H1 (cell line): ENCODE measurements around the gene DOCK11. TPM values are rescaled to one million over a fixed set of nuclear protein-coding genes. Genes with fewer than 3 reads are reported as not detected.
A peak's percentile ranks its signal among the peaks of the same experiment; 100 is the strongest.

Source experiments
- CTCF ChIA-PET: fragments of 300-600 bp; sonication (Branson Sonifier 250); formaldehyde crosslinking; loops from one replicate; lab custom pipeline; 2021; ENCODE audit not compliant: partially characterized antibody; lab: Charles Lee
- POLR2A ChIA-PET: fragments of 300-600 bp; sonication (Branson Sonifier 250); formaldehyde crosslinking; loops from one replicate; lab custom pipeline; 2021; ENCODE audit warnings: inconsistent platforms; ENCODE audit not compliant: partially characterized antibody; lab: Charles Lee
- DNase-seq, 2 experiments: peaks; one replicate each; pipeline versions ENCODE4 v3.0.0 to v3.0.0-alpha.2; 2010 to 2022; ENCODE audit warnings: low spot score in 2 of 2, low read depth in 1 of 2, mixed read lengths in 1 of 2
- FAIRE-seq: peaks from 2 replicates; lab custom pipeline; 2011; peaks lifted over from hg19 to GRCh38; lab: Jason Lieb, UNC
- H2AFZ ChIP-seq: 2 replicates; pipeline ENCODE4 v1.8.1; 2012; ENCODE audit warnings: low read length, inconsistent platforms
- H2AK5ac ChIP-seq: 2 replicates; pipeline ENCODE4 v1.6.1; 2013; ENCODE audit warnings: low read depth, low read length
- H2BK120ac ChIP-seq: replicated peaks from 2 replicates; pipeline ENCODE3; 2013; ENCODE audit warnings: low read depth, low read length, inconsistent platforms
- H2BK12ac ChIP-seq: 2 replicates; pipeline ENCODE4 v1.6.1; 2013; ENCODE audit warnings: low read depth, low read length
- H2BK15ac ChIP-seq: 2 replicates; pipeline ENCODE4 v1.6.1; 2013; ENCODE audit warnings: low read length
- H2BK20ac ChIP-seq: 2 replicates; pipeline ENCODE4 v1.6.1; 2013; ENCODE audit warnings: low read length
- H2BK5ac ChIP-seq: 2 replicates; pipeline ENCODE4 v1.6.1; 2013; ENCODE audit warnings: low read depth, low read length
- H3K14ac ChIP-seq: 2 replicates; pipeline ENCODE4 v1.6.1; 2013; ENCODE audit warnings: inconsistent platforms; ENCODE audit not compliant: insufficient read length
- H3K18ac ChIP-seq: 2 replicates; pipeline ENCODE4 v1.6.1; 2013; ENCODE audit warnings: low read length; ENCODE audit errors: extremely low read depth
- H3K23ac ChIP-seq: 2 replicates; pipeline ENCODE4 v1.6.1; 2013; ENCODE audit warnings: inconsistent platforms; ENCODE audit not compliant: insufficient read length
- H3K23me2 ChIP-seq: 2 replicates; pipeline ENCODE4 v1.6.1; 2013; ENCODE audit warnings: low read depth, low read length
- H3K27ac ChIP-seq: 2 replicates; pipeline ENCODE4 v1.6.1; 2011; ENCODE audit warnings: low read depth, low read length, inconsistent platforms
- H3K27me3 ChIP-seq, 4 experiments: replicated peaks in 1 of 4; 1 replicate in 1 of 4; 2 replicates in 3 of 4; pipeline versions ENCODE4 v1.6.1 to v1.8.1; 2011 to 2013; ENCODE audit warnings: low read length in 3 of 4, mild to moderate bottlenecking in 3 of 4, inconsistent platforms in 2 of 4, mixed read lengths in 2 of 4, moderate library complexity in 1 of 4; ENCODE audit not compliant: control insufficient read depth in 3 of 4, insufficient read depth in 3 of 4; ENCODE audit errors: extremely low read depth in 1 of 4
- H3K36me3 ChIP-seq, 4 experiments: 2 replicates each; pipeline versions ENCODE4 v1.6.1 to v1.8.1; 2011 to 2013; ENCODE audit warnings: mild to moderate bottlenecking in 4 of 4, low read length in 3 of 4, moderate library complexity in 2 of 4, control low read depth in 1 of 4, inconsistent platforms in 1 of 4; ENCODE audit not compliant: insufficient read depth in 4 of 4, control insufficient read depth in 2 of 4
- H3K4ac ChIP-seq: replicated peaks from 2 replicates; pipeline ENCODE3; 2013; ENCODE audit warnings: low read length, low read depth, mixed read lengths, inconsistent platforms; ENCODE audit not compliant: insufficient read length
- H3K4me1 ChIP-seq, 4 experiments: replicated peaks in 1 of 4; 1 replicate in 1 of 4; 2 replicates in 3 of 4; pipeline versions ENCODE4 v1.6.1 to v1.8.1; 2011 to 2013; ENCODE audit warnings: low read length in 3 of 4, inconsistent platforms in 2 of 4, mixed read lengths in 1 of 4; ENCODE audit not compliant: insufficient read depth in 4 of 4, control insufficient read depth in 3 of 4
- H3K4me2 ChIP-seq, 2 experiments: 2 replicates each; pipeline versions ENCODE4 v1.6.1 to v1.8.1; 2011 to 2013; ENCODE audit warnings: low read depth in 2 of 2, low read length in 2 of 2, control low read depth in 1 of 2, inconsistent platforms in 1 of 2, mild to moderate bottlenecking in 1 of 2; ENCODE audit not compliant: insufficient read depth in 1 of 2
- H3K4me3 ChIP-seq, 4 experiments: fragments of 200-600, 300-600 bp in 1 of 4; sonication (generic), shearing (Covaris generic), sonication (Bioruptor Twin) in 1 of 4; 2 replicates each; pipeline versions ENCODE4 v1.5.1 to v1.8.1; 2011 to 2016; ENCODE audit warnings: low read length in 4 of 4, low read depth in 3 of 4, control low read depth in 2 of 4, inconsistent platforms in 2 of 4, mild to moderate bottlenecking in 2 of 4, mixed read lengths in 1 of 4, moderate library complexity in 1 of 4; ENCODE audit not compliant: insufficient read depth in 2 of 4; ENCODE audit errors: extremely low read depth in 1 of 4
- H3K56ac ChIP-seq: replicated peaks from 2 replicates; pipeline ENCODE3; 2013; ENCODE audit warnings: low read depth, mild to moderate bottlenecking, mixed read lengths, low read length, inconsistent platforms; ENCODE audit not compliant: insufficient read length
- H3K79me1 ChIP-seq: 2 replicates; pipeline ENCODE4 v1.6.1; 2013; ENCODE audit warnings: low read depth, low read length, control low read depth
- H3K79me2 ChIP-seq, 2 experiments: 2 replicates each; pipeline versions ENCODE4 v1.6.1 to v1.8.1; 2012 to 2013; ENCODE audit warnings: low read length in 2 of 2, mild to moderate bottlenecking in 2 of 2, inconsistent platforms in 1 of 2; ENCODE audit not compliant: insufficient read depth in 2 of 2, control insufficient read depth in 1 of 2
- H3K9ac ChIP-seq, 4 experiments: replicated peaks in 1 of 4; 1 replicate in 1 of 4; 2 replicates in 3 of 4; pipeline versions ENCODE4 v1.6.1 to v1.8.1; 2011 to 2013; ENCODE audit warnings: low read depth in 3 of 4, low read length in 3 of 4, control low read depth in 2 of 4, mild to moderate bottlenecking in 2 of 4, moderate library complexity in 2 of 4, inconsistent platforms in 1 of 4; ENCODE audit errors: extremely low read depth in 1 of 4
- H3K9me3 ChIP-seq, 2 experiments: 2 replicates each; pipeline versions ENCODE4 v1.6.1 to v1.8.1; 2012 to 2013; ENCODE audit warnings: mild to moderate bottlenecking in 2 of 2, moderate library complexity in 2 of 2, control low read depth in 1 of 2, inconsistent platforms in 1 of 2, low read depth in 1 of 2, low read length in 1 of 2, mixed read lengths in 1 of 2; ENCODE audit not compliant: insufficient read depth in 2 of 2
- H4K20me1 ChIP-seq, 2 experiments: replicated peaks in 1 of 2; 2 replicates each; pipeline versions ENCODE3 to v1.8.1; 2011 to 2013; ENCODE audit warnings: inconsistent platforms in 2 of 2, low read length in 2 of 2, mild to moderate bottlenecking in 1 of 2; ENCODE audit not compliant: insufficient read depth in 2 of 2, control insufficient read depth in 1 of 2
- H4K5ac ChIP-seq: 2 replicates; pipeline ENCODE4 v1.6.1; 2013; ENCODE audit warnings: low read length, low read depth, mixed read lengths, inconsistent platforms; ENCODE audit not compliant: insufficient read length
- H4K8ac ChIP-seq: 2 replicates; pipeline ENCODE4 v1.8.0; 2013; ENCODE audit warnings: mild to moderate bottlenecking, moderate library complexity, low read length, inconsistent platforms; ENCODE audit not compliant: insufficient read depth; ENCODE audit errors: extremely low read depth
- H4K91ac ChIP-seq: replicated peaks from 2 replicates; pipeline ENCODE3; 2013; ENCODE audit warnings: low read length, mixed read lengths, inconsistent platforms; ENCODE audit not compliant: insufficient read length
- CTCF ChIP-seq, 3 experiments: IDR thresholded peaks; 1 replicate in 2 of 3; 2 replicates in 1 of 3; pipeline versions ENCODE4 v1.5.1 to v1.6.1; 2011; ENCODE audit warnings: low read length in 3 of 3, mild to moderate bottlenecking in 3 of 3, inconsistent platforms in 2 of 3, low read depth in 1 of 3, moderate library complexity in 1 of 3; ENCODE audit not compliant: insufficient read depth in 1 of 3; ENCODE audit errors: control extremely low read depth in 1 of 3
- KDM1A ChIP-seq: fragments of 200-600, 300-600 bp; sonication (generic); IDR thresholded peaks from 2 replicates; pipeline ENCODE4 v1.7.1; 2016; ENCODE audit warnings: mild to moderate bottlenecking, low read length, borderline replicate concordance
- POLR2AphosphoS5 ChIP-seq: IDR thresholded peaks from 2 replicates; pipeline ENCODE4 v1.6.1; 2011; ENCODE audit warnings: low read depth, low read length
- WGBS, 2 experiments: shearing (Covaris generic) in 1 of 2; methylation state at CpG; one replicate each; pipeline versions ENCODE4 v1.1.6 to v1.1.7; 2013 to 2015; ENCODE audit warnings: low lambda C conversion rate in 2 of 2, mixed read lengths in 2 of 2, inconsistent platforms in 1 of 2, low coverage in 1 of 2, missing lambda C conversion rate in 1 of 2; ENCODE audit not compliant: insufficient replicate concordance in 2 of 2, insufficient coverage in 1 of 2, insufficient read length in 1 of 2; ENCODE audit errors: extremely low coverage in 1 of 2, missing lambda C conversion rate in 1 of 2; 5-methylcytosine and 5-hydroxymethylcytosine counted together
- polyA plus RNA-seq, 7 experiments: library from polyadenylated mRNA; depleted of rRNA in 3 of 7; stranded (reverse) in 5 of 7; unstranded in 2 of 7; fragments of >200 nt in 5 of 7; fragments of 200-250 nt in 2 of 7; gene quantifications; 1 replicate in 5 of 7; 2 replicates in 1 of 7; 4 replicates in 1 of 7; pipeline versions ENCODE4 v1.2.1 to v1.2.3, GENCODE V29; 2011 to 2013; ENCODE audit warnings: missing spikeins in 2 of 7, mixed read lengths in 2 of 7
- total RNA-seq: library from RNA; stranded (reverse); fragmentation: NEBNext Ultra II Directional; extraction: Animal tissue kit (Norgen Biotek cat#: 25700); gene quantifications from 2 replicates; pipeline ENCODE4 v1.2.1, GENCODE V29; 2021

The DOCK11 gene
- total and polyA plus RNA-seq, 2 of the 8 experiments (the other 6 are each of a cell fraction or from before 2014, with no cell fraction given): 4.9 to 12.0 TPM

- DNase-seq (no peak), FAIRE-seq (no peak)
- H4K20me1 ChIP-seq: no peaks in the 10 kb centered on the region
- H3K79me2 ChIP-seq: no peaks in the 10 kb centered on the region
- H2BK20ac ChIP-seq: no peak overlapping the region
- H3K23me2 ChIP-seq: no peaks in the 10 kb centered on the region
- H4K5ac ChIP-seq: no peak overlapping the region
- H3K14ac ChIP-seq: no peak overlapping the region
- no peak overlapping the region for H2BK5ac ChIP-seq
- no peak overlapping the region for H2AFZ ChIP-seq
- no peak overlapping the region for H4K8ac ChIP-seq
- H4K91ac ChIP-seq: no peak overlapping the region
- no peak overlapping the region for H3K27ac ChIP-seq
- no peak overlapping the region for H3K18ac ChIP-seq
- no peak overlapping the region for H3K4me2 ChIP-seq
- no peaks in the 10 kb centered on the region for H3K36me3 ChIP-seq
- no peak overlapping the region for H3K4me3 ChIP-seq
- POLR2A ChIA-PET: no interaction called here
- no peak overlapping the region for H3K9ac ChIP-seq
- H2BK12ac ChIP-seq: no peak overlapping the region
- no peak overlapping the region for H2BK120ac ChIP-seq
- H2BK15ac ChIP-seq: no peak overlapping the region
- no peaks in the 10 kb centered on the region for H3K27me3 ChIP-seq
- H3K4me1 ChIP-seq: no peaks in the 10 kb centered on the region
- no peak overlapping the region for H3K56ac ChIP-seq
- 100% methylated on average over 1 of the region's 1 CpG; no CpG with 5 or more reads in 1 of the 2 experiments for whole genome bisulfite sequencing, 2 experiments
- H2AK5ac ChIP-seq: no peak overlapping the region
- CTCF ChIA-PET: interaction anchor here (0.7 to 1.2 kb wide), 3 partner anchors 11 to 147 kb away, joined by 3 to 4 read pairs (median 3); no protein-coding TSS in a partner anchor
- no peak overlapping the region for H3K4ac ChIP-seq
- no peaks in the 10 kb centered on the region for H3K9me3 ChIP-seq
- H3K23ac ChIP-seq: no peak overlapping the region
- TF ChIP-seq KDM1A (no peak), CTCF (IDR thresholded peaks at IDR 0.05; ENCODE audit: control extremely low read depth in 1 of 3, insufficient read depth in 1 of 3, low read depth in 1 of 3, low read length in 3 of 3) (peak in 1 of 3 experiments; percentile 4; a peak in 1 of 4 replicates), POLR2AphosphoS5 (no peak)
- no peaks in the 10 kb centered on the region for H3K79me1 ChIP-seq
Measured at GRCh38 chrX:118679290-118679689, 183.7 kb downstream of the DOCK11 start.
